MM.1S (cell line): Measurements from ENCODE around the gene MPND.

Source experiments
- DNase-seq: peaks from one replicate; pipeline ENCODE4 v3.0.0-alpha.2; 2015
- H2AFZ ChIP-seq: fragments of 300-600 bp; sonication (generic); 2 replicates; pipeline ENCODE4 v1.6.0; 2016; ENCODE audit warnings: antibody characterized with exemption, low read length
- H3F3A ChIP-seq: fragments of 300-600 bp; sonication (generic); 2 replicates; pipeline ENCODE4 v1.6.1; 2016; ENCODE audit warnings: mild to moderate bottlenecking, antibody characterized with exemption, low read length, moderate library complexity, mixed read lengths; ENCODE audit not compliant: insufficient read depth
- H3K27ac ChIP-seq: fragments of 300-600 bp; sonication (generic); 2 replicates; pipeline ENCODE4 v1.5.1; 2016; ENCODE audit warnings: mild to moderate bottlenecking, low read length
- H3K27me3 ChIP-seq: fragments of 300-600 bp; sonication (generic); replicated peaks from 2 replicates; pipeline ENCODE4 v1.6.0; 2016; ENCODE audit warnings: low read length; ENCODE audit not compliant: insufficient read depth
- H3K36me3 ChIP-seq: fragments of 300-600 bp; sonication (generic); replicated peaks from 2 replicates; pipeline ENCODE4 v1.6.1; 2016; ENCODE audit warnings: mild to moderate bottlenecking, low read length, mixed read lengths; ENCODE audit not compliant: insufficient read depth
- H3K4me1 ChIP-seq: fragments of 300-600 bp; sonication (generic); 2 replicates; pipeline ENCODE4 v1.6.1; 2016; ENCODE audit warnings: low read length, mixed read lengths
- H3K4me2 ChIP-seq: fragments of 300-600 bp; sonication (generic); 2 replicates; pipeline ENCODE4 v1.6.0; 2016; ENCODE audit warnings: low read depth, low read length
- H3K4me3 ChIP-seq: fragments of 300-600 bp; sonication (generic); 2 replicates; pipeline ENCODE4 v1.5.1; 2016; ENCODE audit warnings: low read length, mixed read lengths
- H3K79me2 ChIP-seq: fragments of 300-600 bp; sonication (generic); 2 replicates; pipeline ENCODE4 v1.6.1; 2016; ENCODE audit warnings: mixed run types, low read length, mixed read lengths
- H3K9ac ChIP-seq: fragments of 300-600 bp; sonication (generic); 2 replicates; pipeline ENCODE4 v1.6.1; 2016; ENCODE audit warnings: low read length, mixed read lengths
- H3K9me2 ChIP-seq: fragments of 300-600 bp; sonication (generic); replicated peaks from 2 replicates; pipeline ENCODE4 v1.6.1; 2016; ENCODE audit warnings: mild to moderate bottlenecking, low read length, mixed read lengths; ENCODE audit not compliant: insufficient read depth
- H3K9me3 ChIP-seq: fragments of 300-600 bp; sonication (generic); replicated peaks from 2 replicates; pipeline ENCODE4 v1.6.1; 2016; ENCODE audit warnings: mild to moderate bottlenecking, low read length, mixed read lengths; ENCODE audit not compliant: insufficient read depth
- H4K20me1 ChIP-seq: fragments of 300-600 bp; sonication (generic); 2 replicates; pipeline ENCODE4 v1.6.1; 2016; ENCODE audit warnings: mild to moderate bottlenecking, low read length, moderate library complexity, mixed read lengths; ENCODE audit not compliant: insufficient read depth
- CTCF ChIP-seq: fragments of 300-600 bp; sonication (generic); IDR thresholded peaks from 2 replicates; pipeline ENCODE4 v1.5.1; 2016; ENCODE audit warnings: antibody characterized with exemption, low read length, mixed read lengths
- EZH2 ChIP-seq: fragments of 300-600 bp; sonication (generic); optimal IDR thresholded peaks from 2 replicates; pipeline ENCODE3; 2017; ENCODE audit warnings: low read depth, mild to moderate bottlenecking, antibody characterized with exemption, low read length, mixed read lengths
- EZH2phosphoT487 ChIP-seq: fragments of 300-600 bp; sonication (generic); IDR thresholded peaks from 2 replicates; pipeline ENCODE4 v1.6.1; 2018; ENCODE audit warnings: antibody characterized with exemption, low read length

Gene MPND

GRCh38 chr19:4400135-4400936 is 57.0 kb downstream of the MPND start, which contains the start of gene SH3GL1:
Gene SH3GL1, minus strand, starts transcription at chr19:4400547. Its CDS starts 179 bp downstream, at chr19:4400368.
- Histone ChIP-seq H2AFZ (peak within 1 kb of the TSS; percentile 71), H3K27me3 (no peaks in the 10 kb centered on the region), H3K9me2 (no peaks in the 10 kb centered on the region), H3K36me3 (no peaks in the 10 kb centered on the region), H4K20me1 (0 out of 2 replicates have a peak, but pooled peaks cover 16% of the 10 kb centered on the region), H3K4me1 (peaks cover 17% of the 10 kb centered on the region), H3K9me3 (no peaks in the 10 kb centered on the region), H3K27ac (peak within 1 kb of the TSS; percentile 43; the same call in 1 of the 2 replicates), H3K4me3 (peak within 1 kb of the TSS; percentile 79), H3K4me2 (peak within 1 kb of the TSS; percentile 87), H3F3A (peaks cover 10% of the 10 kb centered on the region; the same call in 1 of the 2 replicates), H3K9ac (peak within 1 kb of the TSS; percentile 93), H3K79me2 (peaks cover 79% of the 10 kb centered on the region)
- no peak for TF ChIP-seq EZH2
- no peak for TF ChIP-seq EZH2phosphoT487
- peak; percentile 94 for TF ChIP-seq CTCF
- DNase-seq, result peak; percentile 95

- H3K4me3 ChIP-seq, result peak overlapping the region; percentile 63
Observed at GRCh38 chr19:4401769-4402170, 58.4 kb downstream of the MPND start.

More at GRCh38 chr19:4401769-4402170, 58.4 kb downstream of the MPND start:
- Histone ChIP-seq H3K9me3 (no peaks in the 10 kb centered on the region), H3K27me3 (no peaks in the 10 kb centered on the region), H3K79me2 (peaks cover 79% of the 10 kb centered on the region), H3K9me2 (no peaks in the 10 kb centered on the region), H3F3A (peaks cover 10% of the 10 kb centered on the region; the same call in 1 of the 2 replicates), H2AFZ (peak overlapping the region; percentile 66), H3K4me1 (peaks cover 17% of the 10 kb centered on the region), H3K36me3 (peaks cover 6% of the 10 kb centered on the region; the same call in 1 of the 2 replicates), H3K27ac (peak overlapping the region; percentile 58), H4K20me1 (peaks cover 21% of the 10 kb centered on the region; the same call in 1 of the 2 replicates), H3K9ac (peak overlapping the region; percentile 61), H3K4me2 (peak overlapping the region; percentile 87)
- DNase-seq, result no peak
- TF ChIP-seq EZH2, result no peak
- TF ChIP-seq EZH2phosphoT487, result no peak
- no peak for TF ChIP-seq CTCF
